ENCODE results near the gene REEP3. TPM values are rescaled to one million over a fixed set of nuclear protein-coding genes. Genes with fewer than 3 reads are reported as not detected.

REEP3 gene
- total RNA-seq, 1 donor from 2014 or later = 33.2 TPM

DNA sequence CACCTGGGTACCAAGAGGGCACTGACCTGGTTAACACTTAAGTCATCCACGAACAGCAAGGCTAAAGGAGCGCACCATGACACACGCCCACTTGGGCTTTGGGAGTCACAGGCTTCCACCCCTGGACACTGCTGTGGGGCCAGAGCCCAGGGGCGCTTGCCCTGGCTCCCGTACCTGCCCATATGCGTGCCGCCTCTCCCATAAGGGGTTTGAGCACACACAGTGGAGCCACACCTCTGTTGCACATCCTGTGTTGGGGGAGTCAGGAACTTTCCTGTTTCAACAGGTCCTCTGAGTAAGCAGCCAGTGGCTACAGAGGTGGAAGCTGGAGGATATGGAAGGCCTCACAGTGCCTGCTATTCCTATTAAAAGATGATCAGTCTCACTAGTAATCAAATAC lies 152.0 kb downstream of the REEP3 start:
- no peak overlapping the region for H3K4me3 Mint-ChIP-seq (ENCODE audit: low read depth)
- no peaks in the 10 kb centered on the region for H3K4me1 Mint-ChIP-seq (ENCODE audit: low read depth)
- no peak for DNase-seq (ENCODE audit: low spot score, unreplicated experiment)
- H3K27me3 Mint-ChIP-seq = peaks cover 5% of the 10 kb centered on the region
- H3K36me3 Mint-ChIP-seq (ENCODE audit: insufficient read depth) = no peaks in the 10 kb centered on the region
- TF ChIP-seq, protein P1, sequence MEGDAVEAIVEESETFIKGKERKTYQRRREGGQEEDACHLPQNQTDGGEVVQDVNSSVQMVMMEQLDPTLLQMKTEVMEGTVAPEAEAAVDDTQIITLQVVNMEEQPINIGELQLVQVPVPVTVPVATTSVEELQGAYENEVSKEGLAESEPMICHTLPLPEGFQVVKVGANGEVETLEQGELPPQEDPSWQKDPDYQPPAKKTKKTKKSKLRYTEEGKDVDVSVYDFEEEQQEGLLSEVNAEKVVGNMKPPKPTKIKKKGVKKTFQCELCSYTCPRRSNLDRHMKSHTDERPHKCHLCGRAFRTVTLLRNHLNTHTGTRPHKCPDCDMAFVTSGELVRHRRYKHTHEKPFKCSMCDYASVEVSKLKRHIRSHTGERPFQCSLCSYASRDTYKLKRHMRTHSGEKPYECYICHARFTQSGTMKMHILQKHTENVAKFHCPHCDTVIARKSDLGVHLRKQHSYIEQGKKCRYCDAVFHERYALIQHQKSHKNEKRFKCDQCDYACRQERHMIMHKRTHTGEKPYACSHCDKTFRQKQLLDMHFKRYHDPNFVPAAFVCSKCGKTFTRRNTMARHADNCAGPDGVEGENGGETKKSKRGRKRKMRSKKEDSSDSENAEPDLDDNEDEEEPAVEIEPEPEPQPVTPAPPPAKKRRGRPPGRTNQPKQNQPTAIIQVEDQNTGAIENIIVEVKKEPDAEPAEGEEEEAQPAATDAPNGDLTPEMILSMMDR (IDR thresholded peaks at IDR 0.05; ENCODE audit: unreplicated experiment) = no peak
- H3K27ac Mint-ChIP-seq = no peak overlapping the region
- H3K9me3 Mint-ChIP-seq (ENCODE audit: low read depth) = no peaks in the 10 kb centered on the region

DNA sequence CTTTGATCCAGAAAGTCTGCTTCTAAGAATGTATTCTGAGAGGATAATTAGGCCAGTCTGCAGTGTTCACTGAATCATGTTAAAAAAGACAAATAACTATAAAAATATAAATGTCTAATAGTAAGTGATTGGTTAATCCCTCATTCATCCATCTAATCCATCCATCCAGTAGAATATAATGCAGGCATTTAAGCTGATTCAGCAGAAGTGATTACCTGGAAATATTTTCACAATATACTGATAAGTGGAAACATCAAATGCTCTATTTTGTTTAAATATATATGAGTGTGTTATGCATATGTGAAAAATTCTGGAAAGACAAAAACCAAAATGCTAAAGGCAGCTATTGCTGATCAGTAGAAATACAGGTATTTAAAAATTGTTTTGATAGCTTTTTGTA lies 152.6 kb downstream of the REEP3 start:
- DNase-seq (ENCODE audit: low spot score, unreplicated experiment) = no peak
- Mint-ChIP-seq H3K36me3 (ENCODE audit: insufficient read depth) (no peaks in the 10 kb centered on the region), H3K4me1 (ENCODE audit: low read depth) (no peaks in the 10 kb centered on the region), H3K27ac (no peak overlapping the region), H3K4me3 (ENCODE audit: low read depth) (no peak overlapping the region), H3K27me3 (peaks cover 5% of the 10 kb centered on the region), H3K9me3 (ENCODE audit: low read depth) (no peaks in the 10 kb centered on the region)
- TF ChIP-seq, protein P1 (IDR thresholded peaks at IDR 0.05; ENCODE audit: unreplicated experiment) = no peak

Other genes starting within 250 kb of the REEP3 start
- 117 and 121 TPM in 2 replicates for gene JMJD1C, start 55.4 kb upstream of the REEP3 start, total RNA-seq

Data from progenitor cell of endocrine pancreas (in vitro differentiated cells).